SK-N-MC (cell line): ENCODE results near the gene DYNC1LI1.
"Not testable (repeated sequence)": the region's sequence is repeated elsewhere in the genome, so short reads cannot be mapped to it uniquely, and the experiment has no call there.

Experiments used
- DNase-seq: peaks from one replicate; pipeline ENCODE4 v3.0.0-alpha.2; 2011; ENCODE audit warnings: low read depth, low spot score
- H3K27ac ChIP-seq: fragments of 200-600 bp; sonication (generic); 2 replicates; pipeline ENCODE4 v1.5.1; 2016; ENCODE audit warnings: mixed run types
- H3K36me3 ChIP-seq: fragments of 200-600 bp; sonication (generic); 2 replicates; pipeline ENCODE4 v1.6.1; 2017; ENCODE audit warnings: antibody characterized with exemption, low read length, mixed read lengths; ENCODE audit not compliant: insufficient read depth
- H3K4me3 ChIP-seq: fragments of 200-600 bp; sonication (generic); 2 replicates; pipeline ENCODE4 v1.5.1; 2016
- H3K9ac ChIP-seq: fragments of 200-600 bp; sonication (generic); 2 replicates; pipeline ENCODE4 v1.8.0; 2017; ENCODE audit warnings: mixed run types, mixed read lengths; ENCODE audit not compliant: insufficient read length
- H3K9me3 ChIP-seq: fragments of 200-600 bp; sonication (generic); 2 replicates; pipeline ENCODE4 v1.6.1; 2017; ENCODE audit warnings: low read depth, mild to moderate bottlenecking, antibody characterized with exemption, low read length, moderate library complexity, mixed read lengths
- EZH2 ChIP-seq: fragments of 200-600 bp; sonication (generic); IDR thresholded peaks from one replicate; pipeline ENCODE4 v1.6.1; 2017; ENCODE audit warnings: antibody characterized with exemption
- FOXP2 ChIP-seq: optimal IDR thresholded peaks from 2 replicates; pipeline ENCODE3; 2011; ENCODE audit warnings: mild to moderate bottlenecking, moderate library complexity; ENCODE audit not compliant: insufficient read depth; ENCODE audit errors: extremely low read length, control extremely low read depth
- POLR2AphosphoS5 ChIP-seq: IDR thresholded peaks from 2 replicates; pipeline ENCODE4 v1.6.1; 2012; ENCODE audit warnings: mild to moderate bottlenecking, low read depth, low read length, borderline replicate concordance

DYNC1LI1 gene

DNA sequence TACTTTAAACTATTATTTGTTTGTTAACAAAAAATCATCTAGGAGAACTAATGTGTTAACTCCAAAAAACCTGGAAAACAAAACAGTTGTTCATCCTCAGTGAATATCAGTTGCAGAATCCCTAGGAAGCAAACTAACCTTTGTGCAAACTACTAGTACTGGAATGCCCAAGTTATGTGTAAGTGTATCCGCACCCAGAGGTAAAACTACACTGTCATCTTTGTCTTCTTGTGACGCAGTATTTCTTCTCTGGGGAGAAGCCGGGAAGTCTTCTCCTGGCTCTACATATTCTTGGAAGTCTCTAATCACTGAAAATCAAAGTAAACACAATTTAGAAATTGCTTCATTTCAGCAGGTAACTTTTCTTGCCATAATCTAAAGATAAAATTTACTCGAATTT, 29.8 kb downstream of the DYNC1LI1 start:
- 0 out of 2 replicates have a peak, but pooled peaks cover 3% of the 10 kb centered on the region for H3K36me3 ChIP-seq
- no peak for DNase-seq
- TF ChIP-seq EZH2 (no peak), POLR2AphosphoS5 (no peak)

DNA sequence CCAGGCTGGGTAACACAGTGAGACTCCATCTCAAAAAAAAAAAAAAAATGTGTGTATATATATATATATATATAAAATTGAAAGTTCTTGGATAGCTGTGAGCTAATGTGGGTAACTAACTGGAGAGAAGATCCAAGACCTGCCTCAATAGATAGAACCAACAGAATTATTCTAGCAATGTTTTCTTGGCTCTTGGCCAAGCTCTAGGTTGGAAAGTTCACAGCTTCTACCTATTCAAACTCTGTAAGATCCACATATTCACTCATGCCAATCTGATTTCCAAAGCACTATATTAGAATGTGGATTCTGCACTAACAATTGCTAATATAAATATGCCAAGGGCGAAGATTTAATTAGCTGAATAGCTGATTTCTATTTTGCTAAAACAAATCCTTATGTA, 38.2 kb downstream of the DYNC1LI1 start:
- no peak overlapping the region for H3K4me3 ChIP-seq
- no peak overlapping the region for H3K27ac ChIP-seq
- no peaks in the 10 kb centered on the region for H3K9me3 ChIP-seq
- TF ChIP-seq FOXP2 (no peak), EZH2 (no peak), POLR2AphosphoS5 (no peak)
- DNase-seq: no peak
- peaks cover 18% of the 10 kb centered on the region for H3K36me3 ChIP-seq
- no peak overlapping the region for H3K9ac ChIP-seq

More for the DNA sequence above, 29.8 kb downstream of the DYNC1LI1 start:
- no peak overlapping the region for H3K27ac ChIP-seq
- H3K9me3 ChIP-seq: no peaks in the 10 kb centered on the region
- H3K9ac ChIP-seq: no peak overlapping the region
- H3K4me3 ChIP-seq: no peak overlapping the region

DNA sequence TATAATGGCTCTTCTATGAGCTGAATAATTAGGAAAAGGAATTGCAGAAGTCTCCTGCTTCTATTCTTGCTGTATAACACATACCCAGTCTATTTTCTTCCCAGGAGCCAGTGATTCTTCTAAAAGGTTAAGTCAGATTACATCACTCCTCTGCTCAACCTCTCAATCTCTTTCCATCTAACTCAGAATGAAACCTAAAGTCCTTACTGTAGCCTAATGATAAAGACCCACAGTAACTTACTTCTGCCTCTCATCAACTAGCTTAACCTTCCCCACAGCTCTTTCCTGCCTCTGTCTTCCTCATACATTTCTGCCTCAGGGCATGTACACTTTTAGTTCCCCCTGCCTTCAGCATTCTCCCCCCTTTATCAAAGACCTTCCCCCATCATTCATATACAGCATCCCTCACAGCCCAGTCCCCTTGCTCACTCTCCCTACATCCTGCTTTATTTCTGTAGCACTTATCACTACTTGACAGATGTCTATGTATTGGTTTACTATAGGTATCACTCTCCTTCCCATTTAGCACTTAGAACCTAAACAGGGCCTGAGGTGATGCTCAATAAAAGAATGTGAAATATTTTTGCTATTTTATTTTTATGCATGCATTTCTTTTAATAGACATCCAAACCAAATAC, 39.5 kb downstream of the DYNC1LI1 start:
- Histone ChIP-seq H3K9ac (no peak overlapping the region), H3K27ac (no peak overlapping the region), H3K4me3 (no peak overlapping the region), H3K36me3 (peaks cover 25% of the 10 kb centered on the region), H3K9me3 (no peaks in the 10 kb centered on the region)
- no peak for DNase-seq
- TF ChIP-seq POLR2AphosphoS5 (no peak), EZH2 (no peak), FOXP2 (no peak)

DNA sequence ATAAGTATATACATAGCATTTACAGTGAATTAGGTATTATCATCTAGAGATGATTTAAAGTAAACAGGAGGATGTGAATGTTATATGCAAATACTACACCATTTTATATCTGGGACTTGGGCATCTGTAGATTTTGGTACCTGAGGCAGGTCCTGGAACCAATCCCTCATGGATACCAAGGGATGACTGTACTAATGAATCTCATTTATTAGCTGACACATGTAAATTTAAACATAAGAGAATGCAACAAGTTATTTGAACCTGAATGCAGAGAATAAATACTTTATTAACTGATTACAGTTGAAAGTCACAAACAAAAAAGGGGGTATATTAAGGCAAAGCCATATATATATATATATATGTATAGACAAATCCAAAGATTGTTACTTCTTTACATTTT, 44.9 kb downstream of the DYNC1LI1 start:
- Histone ChIP-seq H3K27ac (no peak overlapping the region), H3K36me3 (peaks cover 25% of the 10 kb centered on the region), H3K9me3 (no peaks in the 10 kb centered on the region), H3K4me3 (no peak overlapping the region), H3K9ac (no peak overlapping the region)
- no peak for TF ChIP-seq EZH2
- no peak for DNase-seq

DNA sequence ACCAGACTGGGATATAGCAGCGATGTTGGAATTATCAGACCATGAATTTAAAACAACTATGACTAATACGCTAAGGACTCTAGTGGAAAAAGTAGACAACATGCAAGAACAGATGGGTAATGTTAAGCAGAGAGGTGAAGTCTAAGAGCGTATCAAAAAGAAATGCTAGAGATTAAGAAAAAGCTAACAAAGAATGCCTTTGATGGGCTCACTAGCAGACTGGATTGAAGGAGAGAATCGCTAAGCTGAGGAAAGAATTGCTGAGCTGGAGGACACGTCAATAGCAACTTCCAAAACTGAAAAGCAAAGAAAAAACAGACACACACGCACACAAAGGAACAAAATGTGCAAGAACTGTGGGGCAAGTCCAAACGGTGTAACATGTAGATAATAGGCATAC, 48.0 kb downstream of the DYNC1LI1 start:
- Histone ChIP-seq H3K4me3 (no peak overlapping the region), H3K27ac (no peak overlapping the region), H3K9ac (no peak overlapping the region), H3K9me3 (no peaks in the 10 kb centered on the region), H3K36me3 (peaks cover 12% of the 10 kb centered on the region)
- TF ChIP-seq EZH2: no peak
- no peak for TF ChIP-seq POLR2AphosphoS5
- no peak for TF ChIP-seq FOXP2
- DNase-seq: no peak

DNA sequence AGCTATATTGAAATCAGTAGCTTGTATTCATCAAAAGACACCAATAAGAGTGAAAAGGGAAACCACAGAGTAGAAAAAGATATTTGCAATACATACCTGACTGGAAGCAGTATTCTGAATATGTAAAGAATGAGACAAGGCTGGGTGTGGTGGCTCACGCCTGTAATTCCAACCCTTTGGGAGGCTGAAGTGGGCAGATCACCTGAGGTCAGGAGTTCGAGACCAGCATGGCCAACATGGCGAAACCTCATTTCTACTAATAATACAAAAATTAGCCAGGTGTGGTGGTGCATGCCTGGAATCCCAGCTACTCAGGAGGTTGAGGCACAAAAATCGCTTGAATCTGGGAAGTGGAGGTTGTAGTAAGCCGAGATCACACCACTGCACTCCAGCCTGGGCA, 51.7 kb downstream of the DYNC1LI1 start:
- not testable (repeated sequence) for H3K4me3 ChIP-seq, DNase-seq, H3K27ac ChIP-seq, H3K9me3 ChIP-seq, H3K9ac ChIP-seq, H3K36me3 ChIP-seq

DNA sequence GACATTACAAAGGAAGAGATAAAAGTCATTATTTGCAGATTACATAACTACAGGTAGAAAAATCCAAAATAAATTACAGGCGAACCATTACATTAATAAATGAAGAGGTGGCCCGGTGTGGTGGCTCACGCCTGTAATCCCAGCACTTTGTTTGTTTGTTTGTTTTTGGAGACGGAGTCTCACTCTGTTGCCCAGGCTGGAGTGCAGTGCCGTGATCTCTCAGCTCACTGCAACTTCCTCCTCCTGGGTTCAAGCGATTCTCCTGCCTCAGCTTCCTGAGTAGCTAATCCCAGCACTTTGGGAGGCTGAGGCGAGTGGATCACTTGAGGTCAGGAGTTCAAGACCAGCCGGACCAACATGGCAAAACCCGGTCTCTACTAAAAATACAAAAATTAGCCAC, 53.9 kb downstream of the DYNC1LI1 start:
- DNase-seq, H3K9ac ChIP-seq, H3K36me3 ChIP-seq, H3K27ac ChIP-seq, H3K9me3 ChIP-seq, H3K4me3 ChIP-seq: not testable (repeated sequence)

DNA sequence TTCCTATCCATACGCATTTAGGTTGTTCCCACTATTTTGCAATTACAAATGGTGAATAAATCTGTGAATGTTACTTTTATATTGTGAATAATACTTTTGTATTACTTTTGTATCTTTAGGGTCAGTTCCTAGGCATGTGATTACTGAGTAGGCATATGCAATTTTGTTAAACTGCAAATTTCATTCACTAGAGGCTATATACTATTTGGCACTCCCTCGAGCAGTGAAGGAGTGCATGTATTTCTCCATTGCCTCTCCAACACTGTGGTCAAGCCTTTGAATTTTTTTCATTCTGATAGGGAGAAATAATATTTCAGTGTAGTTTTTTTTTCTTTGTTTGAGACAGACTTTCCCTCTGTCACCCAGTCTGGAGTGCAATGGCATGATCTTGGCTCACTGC, 59.7 kb downstream of the DYNC1LI1 start:
- H3K4me3 ChIP-seq: no peak overlapping the region
- no peaks in the 10 kb centered on the region for H3K36me3 ChIP-seq
- TF ChIP-seq POLR2AphosphoS5 (no peak), EZH2 (no peak), FOXP2 (no peak)
- no peak overlapping the region for H3K27ac ChIP-seq
- no peak overlapping the region for H3K9ac ChIP-seq
- DNase-seq: no peak
- H3K9me3 ChIP-seq: no peaks in the 10 kb centered on the region

DNA sequence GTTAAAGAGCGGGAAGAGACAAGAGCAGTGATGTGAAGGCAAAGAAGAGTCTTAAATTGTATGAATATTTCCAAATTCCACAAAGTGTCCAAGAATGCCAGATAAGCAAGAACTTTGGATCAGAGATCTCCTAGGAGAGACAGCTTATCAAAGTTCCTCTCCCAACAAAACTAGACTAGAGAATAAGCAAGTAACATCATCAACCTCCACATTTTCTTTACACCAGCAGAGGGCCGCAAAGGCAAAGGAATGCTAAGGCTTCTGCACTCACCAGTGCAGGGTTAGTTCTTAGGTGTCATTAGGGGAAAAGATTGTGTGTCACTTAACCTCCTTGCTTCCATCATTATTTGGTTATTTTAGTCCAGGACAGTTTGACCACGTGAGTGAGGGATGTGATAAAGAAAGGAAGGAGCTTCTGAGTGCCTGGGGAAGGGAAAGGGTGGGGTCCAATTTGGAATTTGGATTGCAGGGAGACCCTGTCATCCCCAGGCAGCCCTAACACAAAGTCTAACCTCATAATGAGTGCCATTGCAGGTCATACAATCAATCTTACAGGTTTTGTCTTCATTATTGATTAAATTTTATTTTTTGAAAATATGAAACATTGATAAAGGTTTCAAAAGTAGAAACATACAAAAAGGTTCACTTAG, 60.5 kb downstream of the DYNC1LI1 start:
- no peak overlapping the region for H3K27ac ChIP-seq
- no peak overlapping the region for H3K9ac ChIP-seq
- H3K4me3 ChIP-seq: no peak overlapping the region
- TF ChIP-seq POLR2AphosphoS5 (no peak), EZH2 (no peak), FOXP2 (no peak)
- H3K36me3 ChIP-seq: no peaks in the 10 kb centered on the region
- no peak for DNase-seq
- no peaks in the 10 kb centered on the region for H3K9me3 ChIP-seq
